PC-9 (cell line): Measurements from ENCODE around the gene MYRIP. TPM values are rescaled to one million over a fixed set of nuclear protein-coding genes. Genes with fewer than 3 reads are reported as not detected.

Experiments
- BruUV-seq: library from RNA; stranded (reverse); fragments of 400-500 nt; replicated peaks from 2 replicates; lab custom pipeline; 2021; lab: Mats Ljungman, UMichigan
- CTCF ChIA-PET: fragments of 300-600 bp; sonication (Branson Sonifier 250); formaldehyde crosslinking; loops from one replicate; lab custom pipeline; 2022; ENCODE audit warnings: antibody characterized with exemption; lab: Charles Lee
- POLR2A ChIA-PET: fragments of 300-600 bp; sonication (Branson Sonifier 250); formaldehyde crosslinking; loops from one replicate; lab custom pipeline; 2022; ENCODE audit warnings: antibody characterized with exemption; ENCODE audit not compliant: unreplicated experiment; lab: Charles Lee
- DNase-seq, 2 experiments: peaks; one replicate each; pipeline versions ENCODE4 v3.0.0 to v3.0.0-alpha.2; 2015 to 2022; ENCODE audit warnings: mixed read lengths in 1 of 2
- H2AFZ ChIP-seq: fragments of 200-600 bp; sonication (generic); 2 replicates; pipeline ENCODE4 v1.8.1; 2017; ENCODE audit warnings: antibody characterized with exemption
- H3F3A ChIP-seq: fragments of 200-600 bp; sonication (generic); 2 replicates; pipeline ENCODE4 v1.8.1; 2017; ENCODE audit warnings: antibody characterized with exemption, mild to moderate bottlenecking, low read depth; ENCODE audit not compliant: insufficient read depth
- H3K27ac ChIP-seq: fragments of 200-600 bp; sonication (generic); 2 replicates; pipeline ENCODE4 v1.6.1; 2016; ENCODE audit warnings: mixed run types
- H3K27me3 ChIP-seq: fragments of 200-600 bp; sonication (generic); 2 replicates; pipeline ENCODE4 v1.6.1; 2016; ENCODE audit warnings: low read depth, mixed run types; ENCODE audit not compliant: insufficient read depth
- H3K36me3 ChIP-seq: fragments of 200-600 bp; sonication (generic); 2 replicates; pipeline ENCODE4 v1.6.1; 2016; ENCODE audit warnings: low read depth, mixed run types
- H3K4me1 ChIP-seq: fragments of 200-600 bp; sonication (generic); replicated peaks from 2 replicates; pipeline ENCODE4 v1.6.1; 2016; ENCODE audit warnings: mixed run types; ENCODE audit not compliant: insufficient read depth
- H3K4me2 ChIP-seq: fragments of 200-600 bp; sonication (generic); 2 replicates; pipeline ENCODE4 v1.6.1; 2017; ENCODE audit warnings: mixed run types
- H3K4me3 ChIP-seq: fragments of 200-600 bp; sonication (generic); 2 replicates; pipeline ENCODE4 v1.6.1; 2016; ENCODE audit warnings: mixed run types
- H3K79me2 ChIP-seq: fragments of 200-600 bp; sonication (generic); 2 replicates; pipeline ENCODE4 v1.6.1; 2017; ENCODE audit warnings: low read depth, mixed run types
- H3K9me2 ChIP-seq: fragments of 200-600 bp; sonication (generic); 2 replicates; pipeline ENCODE4 v1.8.1; 2017; ENCODE audit warnings: mild to moderate bottlenecking; ENCODE audit not compliant: insufficient read depth
- H3K9me3 ChIP-seq: fragments of 200-600 bp; sonication (generic); 2 replicates; pipeline ENCODE4 v1.8.1; 2016; ENCODE audit warnings: low read depth; ENCODE audit not compliant: insufficient read depth
- H4K20me1 ChIP-seq: fragments of 200-600 bp; sonication (generic); 2 replicates; pipeline ENCODE4 v1.8.1; 2017; ENCODE audit not compliant: insufficient read depth
- CTCF ChIP-seq: fragments of 200-600 bp; sonication (generic); conservative IDR thresholded peaks from 2 replicates; pipeline ENCODE4 v1.6.1; 2017; ENCODE audit warnings: mixed run types, antibody characterized with exemption, mild to moderate bottlenecking, moderate library complexity
- EZH2 ChIP-seq: fragments of 200-600 bp; sonication (generic); IDR thresholded peaks from 2 replicates; pipeline ENCODE4 v1.8.0; 2017; ENCODE audit warnings: antibody characterized with exemption, low read depth
- intact Hi-C: fragments of 100-400 bp; cut with micrococcal nuclease; formaldehyde crosslinking; loops from one replicate; pipeline ENCODE4 v1.10.0; 2022; ENCODE audit not compliant: unreplicated experiment
- total RNA-seq: library from RNA; stranded (reverse); gene quantifications from 2 replicates; pipeline ENCODE4 v1.2.3, GENCODE V29; 2021

The MYRIP gene
- total RNA-seq, 1 experiment from 2014 or later: not detected

GRCh38 chr3:39849992-39850715 lies 40.7 kb downstream of the MYRIP start:
- no peak overlapping the region for H3K4me2 ChIP-seq
- no peaks in the 10 kb centered on the region for H3K4me1 ChIP-seq
- no peak overlapping the region for H3K27ac ChIP-seq
- BruUV-seq: no TSS peak
- intact Hi-C loops: no loop called here
- H3K9me3 ChIP-seq: no peaks in the 10 kb centered on the region
- no peaks in the 10 kb centered on the region for H3K27me3 ChIP-seq
- no peak for DNase-seq
- no peaks in the 10 kb centered on the region for H3K79me2 ChIP-seq
- CTCF ChIA-PET: no interaction called here
- TF ChIP-seq EZH2 (no peak), CTCF (no peak)
- H2AFZ ChIP-seq: no peak overlapping the region
- H3F3A ChIP-seq: no peaks in the 10 kb centered on the region
- H3K36me3 ChIP-seq: no peaks in the 10 kb centered on the region
- H4K20me1 ChIP-seq: no peaks in the 10 kb centered on the region
- POLR2A ChIA-PET: no interaction called here
- no peaks in the 10 kb centered on the region for H3K9me2 ChIP-seq
- no peak overlapping the region for H3K4me3 ChIP-seq

GRCh38 chr3:39850716-39851032 lies 41.3 kb downstream of the MYRIP start:
- Histone ChIP-seq H3K4me3 (no peak overlapping the region), H3K79me2 (no peaks in the 10 kb centered on the region), H3K9me2 (no peaks in the 10 kb centered on the region), H3K4me2 (no peak overlapping the region), H3K4me1 (no peaks in the 10 kb centered on the region), H3K9me3 (no peaks in the 10 kb centered on the region), H4K20me1 (no peaks in the 10 kb centered on the region), H3F3A (no peaks in the 10 kb centered on the region), H2AFZ (no peak overlapping the region), H3K36me3 (no peaks in the 10 kb centered on the region), H3K27me3 (no peaks in the 10 kb centered on the region), H3K27ac (no peak overlapping the region)
- POLR2A ChIA-PET: no interaction called here
- no peak for DNase-seq
- no TSS peak for BruUV-seq
- intact Hi-C loops: no loop called here
- CTCF ChIA-PET: no interaction called here
- TF ChIP-seq EZH2: no peak
- TF ChIP-seq CTCF: no peak

GRCh38 chr3:39855517-39855916 lies 46.1 kb downstream of the MYRIP start:
- Histone ChIP-seq H4K20me1 (no peaks in the 10 kb centered on the region), H2AFZ (no peak overlapping the region), H3K4me3 (no peak overlapping the region), H3K79me2 (no peaks in the 10 kb centered on the region), H3K27me3 (no peaks in the 10 kb centered on the region), H3F3A (no peaks in the 10 kb centered on the region), H3K4me1 (no peaks in the 10 kb centered on the region), H3K9me3 (no peaks in the 10 kb centered on the region), H3K4me2 (no peak overlapping the region), H3K36me3 (no peaks in the 10 kb centered on the region), H3K9me2 (no peaks in the 10 kb centered on the region), H3K27ac (no peak overlapping the region)
- CTCF ChIA-PET: no interaction called here
- POLR2A ChIA-PET: no interaction called here
- no peak for TF ChIP-seq EZH2
- TF ChIP-seq CTCF: no peak
- intact Hi-C loops: no loop called here
- no peak for DNase-seq
- BruUV-seq: no TSS peak
